Measurements from ENCODE around the gene CENPI.
"Not testable (repeated sequence)": the region's sequence is repeated elsewhere in the genome, so short reads cannot be mapped to it uniquely, and the experiment has no call there.

The CENPI gene, protein sequence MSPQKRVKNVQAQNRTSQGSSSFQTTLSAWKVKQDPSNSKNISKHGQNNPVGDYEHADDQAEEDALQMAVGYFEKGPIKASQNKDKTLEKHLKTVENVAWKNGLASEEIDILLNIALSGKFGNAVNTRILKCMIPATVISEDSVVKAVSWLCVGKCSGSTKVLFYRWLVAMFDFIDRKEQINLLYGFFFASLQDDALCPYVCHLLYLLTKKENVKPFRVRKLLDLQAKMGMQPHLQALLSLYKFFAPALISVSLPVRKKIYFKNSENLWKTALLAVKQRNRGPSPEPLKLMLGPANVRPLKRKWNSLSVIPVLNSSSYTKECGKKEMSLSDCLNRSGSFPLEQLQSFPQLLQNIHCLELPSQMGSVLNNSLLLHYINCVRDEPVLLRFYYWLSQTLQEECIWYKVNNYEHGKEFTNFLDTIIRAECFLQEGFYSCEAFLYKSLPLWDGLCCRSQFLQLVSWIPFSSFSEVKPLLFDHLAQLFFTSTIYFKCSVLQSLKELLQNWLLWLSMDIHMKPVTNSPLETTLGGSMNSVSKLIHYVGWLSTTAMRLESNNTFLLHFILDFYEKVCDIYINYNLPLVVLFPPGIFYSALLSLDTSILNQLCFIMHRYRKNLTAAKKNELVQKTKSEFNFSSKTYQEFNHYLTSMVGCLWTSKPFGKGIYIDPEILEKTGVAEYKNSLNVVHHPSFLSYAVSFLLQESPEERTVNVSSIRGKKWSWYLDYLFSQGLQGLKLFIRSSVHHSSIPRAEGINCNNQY

DNA sequence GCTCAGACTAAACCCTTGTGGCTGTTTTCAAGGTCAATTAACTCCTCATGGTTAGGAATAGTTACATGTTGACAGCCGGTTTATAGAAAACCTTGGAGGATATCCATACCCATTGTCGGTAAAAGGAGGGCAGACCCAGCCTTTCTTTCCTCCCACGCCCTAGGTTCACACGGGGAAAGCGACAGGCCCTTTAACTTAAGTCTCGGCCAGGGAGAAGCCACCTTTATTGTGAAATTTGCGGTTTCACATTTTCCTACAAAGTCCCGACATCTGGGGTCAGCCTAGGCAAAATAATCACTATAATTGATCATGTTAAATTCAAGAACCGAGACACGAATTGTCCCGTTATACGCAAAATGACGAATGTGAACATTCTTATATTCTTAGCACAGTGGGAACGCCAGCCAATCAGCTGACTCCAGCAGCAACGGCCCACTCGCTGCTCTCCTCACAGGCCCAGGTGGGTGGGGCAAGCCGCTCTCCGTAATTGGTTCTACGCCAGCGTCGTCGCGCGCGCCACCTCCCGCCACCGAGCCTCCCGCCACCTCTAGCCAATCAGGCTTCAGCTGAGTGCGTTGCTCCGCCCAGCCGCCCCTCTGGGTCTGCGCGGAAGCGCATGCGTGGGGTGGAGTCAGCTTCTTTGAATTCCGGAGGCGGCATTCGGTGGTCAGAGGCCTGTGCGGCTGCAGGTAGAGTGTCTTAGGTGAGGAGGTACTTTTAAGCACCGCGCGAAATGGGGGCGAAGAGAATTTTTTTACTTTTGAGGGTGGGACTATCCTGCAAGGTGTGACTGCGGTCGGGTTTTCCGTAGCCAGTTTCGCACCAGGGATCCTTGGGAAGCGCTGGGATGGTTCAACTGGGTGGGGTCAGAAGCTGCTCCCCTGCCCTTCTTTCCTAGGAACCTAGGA lies at the start of gene CENPI:
Gene CENPI, plus strand, starts transcription at position 659 of the 908 bp plus-strand sequence. CDS start 2,867 bp downstream, outside the sequence.
- peak; percentile 98 for DNase-seq (ENCODE audit: low spot score)

DNA sequence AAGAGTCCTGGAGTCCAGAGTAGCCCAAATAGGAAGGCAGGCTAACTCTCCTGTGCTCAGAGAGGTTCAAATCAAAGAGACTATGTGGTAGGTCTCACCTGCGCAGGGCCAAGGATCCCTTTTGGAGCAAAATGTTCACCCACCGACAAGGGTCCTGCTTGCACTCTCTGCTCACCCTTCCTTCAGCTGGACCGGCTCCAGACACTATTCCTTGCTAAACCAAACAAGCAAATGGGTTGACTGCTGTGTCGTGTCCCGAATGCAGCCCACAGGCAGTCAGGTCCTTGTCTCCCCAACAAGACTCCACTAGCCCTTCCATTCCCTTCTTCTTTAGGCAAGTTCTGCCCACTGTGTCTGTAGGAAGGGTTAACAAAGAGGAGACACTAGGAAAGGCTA lies 46.9 kb upstream of the CENPI start:
- no peak for DNase-seq (ENCODE audit: low spot score)

DNA sequence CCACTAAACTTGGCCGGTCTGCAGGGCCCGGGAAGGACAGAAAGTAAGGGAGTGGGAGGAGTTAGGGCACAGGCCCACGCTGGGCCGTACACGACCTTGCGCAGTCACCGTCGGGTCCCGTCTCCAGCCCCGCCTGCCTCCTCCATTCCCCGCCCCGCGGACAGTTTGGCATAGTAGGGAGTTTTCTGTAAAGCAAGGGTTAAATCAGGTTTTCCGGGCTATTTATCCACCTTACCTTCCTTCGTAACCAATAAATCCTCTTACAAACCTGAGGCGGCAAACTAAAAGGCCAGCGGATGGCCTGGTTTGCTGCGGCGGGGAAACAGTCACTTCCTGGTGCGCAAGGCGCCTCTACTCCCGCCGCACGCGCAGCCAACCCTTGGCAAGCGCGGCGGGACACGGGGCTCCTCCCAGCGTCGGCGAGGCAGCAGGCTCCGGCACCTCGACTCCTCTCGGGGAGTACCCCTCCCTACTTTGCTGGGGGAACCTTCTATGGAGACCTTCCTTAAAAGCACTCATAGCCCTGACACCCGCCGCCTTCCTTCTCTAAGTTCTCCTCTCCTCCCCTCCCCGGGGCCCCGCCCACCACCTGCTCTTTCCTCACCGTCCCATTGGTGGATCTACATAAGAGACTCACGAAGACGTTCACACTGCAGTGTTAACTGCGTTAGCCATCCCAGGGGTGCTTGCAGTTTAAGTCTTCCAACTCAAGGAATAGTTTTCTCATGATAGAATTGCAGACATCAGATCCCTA lies 46.3 kb upstream of the CENPI start, which contains the start of gene TRMT2B:
Gene TRMT2B, minus strand, starts transcription at position 563 of the 754 bp plus-strand sequence. CDS start 9,822 bp downstream, outside the sequence.
- DNase-seq (ENCODE audit: low spot score) = peak; percentile 76

DNA sequence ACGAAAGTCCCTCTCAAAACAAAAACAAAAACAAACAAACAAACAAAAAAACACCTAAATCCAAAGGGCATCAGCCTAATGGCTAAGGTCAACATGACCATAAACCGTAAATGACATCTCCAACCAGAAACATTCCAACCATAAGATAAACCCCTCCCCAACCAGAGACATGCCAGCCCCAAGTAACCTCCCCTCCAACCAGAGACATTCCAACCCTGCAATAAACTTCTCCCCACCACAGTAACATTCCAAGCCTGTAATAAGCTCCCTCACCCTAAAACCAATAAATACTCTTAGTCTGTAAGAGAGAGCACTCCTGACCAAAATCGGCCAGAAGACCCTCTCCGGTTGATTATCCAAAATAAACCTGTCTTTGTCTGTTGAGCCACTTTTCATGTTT lies 41.5 kb upstream of the CENPI start:
- not testable (repeated sequence) for DNase-seq (ENCODE audit: low spot score)

DNA sequence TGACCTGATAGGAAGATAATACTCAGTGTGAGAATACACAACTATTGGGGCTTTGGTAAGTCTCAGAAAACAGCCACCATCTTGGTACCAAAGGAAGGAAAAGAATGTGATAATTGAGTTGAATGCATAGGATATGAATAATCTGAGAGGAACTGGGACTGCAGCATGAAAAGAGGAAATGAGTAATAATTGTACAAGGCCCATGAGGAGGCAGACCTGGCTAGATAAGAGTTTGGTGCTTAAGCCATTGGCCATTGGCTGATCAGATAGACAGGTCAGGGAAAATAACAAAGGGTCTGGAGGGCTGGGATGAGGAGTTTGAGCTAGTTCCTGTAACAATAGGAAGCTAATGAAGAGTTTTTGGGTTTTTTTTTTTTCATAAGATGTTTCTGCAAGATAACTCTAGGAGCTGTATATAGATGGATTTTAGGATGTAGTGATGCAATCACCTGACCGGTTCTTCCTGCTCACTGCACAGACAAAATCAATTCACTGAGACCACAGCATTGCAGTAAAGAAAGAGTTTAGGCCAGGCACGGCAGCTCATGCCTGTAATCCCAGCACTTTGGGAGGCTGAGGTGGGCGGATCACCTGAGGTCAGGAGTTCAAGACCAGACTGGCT lies 40.8 kb upstream of the CENPI start:
- DNase-seq (ENCODE audit: low spot score) = peak; percentile 45

DNA sequence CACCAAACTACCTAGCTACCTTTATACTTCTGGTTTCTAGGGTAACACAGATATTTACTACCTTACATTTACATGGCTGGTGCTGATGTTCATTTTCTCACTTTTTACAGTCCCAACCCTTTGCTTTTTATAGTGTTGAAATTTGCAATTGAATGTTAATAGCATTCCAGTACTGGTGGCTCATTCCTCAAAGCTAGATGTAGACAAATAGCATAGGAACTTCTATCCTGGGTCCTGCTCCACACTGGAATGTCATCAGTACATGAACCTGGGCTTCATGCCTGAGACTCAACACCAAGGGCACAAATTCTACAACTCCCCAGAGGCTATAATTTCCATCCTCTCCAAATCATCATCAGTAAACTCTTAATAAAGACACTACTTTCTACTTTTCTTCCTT lies 35.8 kb upstream of the CENPI start:
- DNase-seq (ENCODE audit: low spot score) = peak; percentile 54

DNA sequence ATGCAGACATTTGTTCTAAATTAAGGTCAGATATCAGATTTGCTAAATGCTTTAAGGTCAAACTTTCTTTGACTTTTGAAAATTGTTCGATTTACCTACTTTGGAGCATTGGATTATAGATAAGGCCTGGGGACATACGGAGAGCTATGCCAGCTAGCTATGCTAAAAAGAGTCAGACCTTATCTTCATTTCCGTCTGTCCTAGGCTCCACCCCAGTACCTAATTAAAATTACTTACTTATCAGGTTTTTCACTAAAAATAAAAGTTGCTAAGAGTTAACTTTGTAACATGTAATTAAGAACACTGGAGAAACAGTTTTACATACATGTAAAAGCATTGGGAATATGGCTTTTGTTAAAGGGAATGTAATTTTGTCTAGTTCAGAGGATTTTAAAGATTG lies 26.4 kb upstream of the CENPI start:
- no peak for DNase-seq (ENCODE audit: low spot score)

DNA sequence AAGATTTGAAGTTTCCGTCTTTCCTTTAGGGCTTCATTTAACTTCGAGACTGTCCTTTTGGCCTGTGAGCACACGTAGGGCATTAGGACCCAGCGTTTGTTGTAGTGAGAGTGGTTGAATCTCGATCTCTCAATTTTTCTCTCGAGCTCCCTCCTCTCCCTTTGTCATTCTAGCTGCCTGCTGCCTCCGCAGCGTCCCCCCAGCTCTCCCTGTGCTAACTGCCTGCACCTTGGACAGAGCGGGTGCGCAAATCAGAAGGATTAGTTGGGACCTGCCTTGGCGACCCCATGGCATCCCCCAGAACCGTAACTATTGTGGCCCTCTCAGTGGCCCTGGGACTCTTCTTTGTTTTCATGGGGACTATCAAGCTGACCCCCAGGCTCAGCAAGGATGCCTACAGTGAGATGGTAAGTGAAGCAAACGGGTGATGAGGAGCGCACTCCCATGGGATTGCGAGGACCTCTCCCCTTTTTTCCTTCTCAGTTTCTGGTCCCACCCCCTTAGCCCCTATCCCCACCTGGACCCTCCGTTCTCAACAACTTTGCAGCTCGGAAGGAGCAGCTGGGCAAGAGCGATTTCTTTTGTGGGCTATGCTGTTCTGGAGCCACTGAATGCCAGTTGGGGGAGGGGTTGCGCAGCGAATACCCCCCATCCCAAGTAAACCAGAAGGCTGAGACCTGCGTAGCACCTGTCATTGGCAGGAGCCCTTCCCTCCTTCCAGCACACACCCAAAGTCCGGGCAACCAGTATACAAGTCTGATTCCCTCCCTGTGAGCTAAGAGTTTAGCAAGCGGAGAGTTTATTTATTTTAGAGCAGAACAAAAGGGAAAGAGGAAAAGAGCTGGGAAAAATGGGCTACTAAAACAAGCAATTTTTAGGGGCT lies 19.0 kb upstream of the CENPI start, which contains the start of gene TMEM35A:
Gene TMEM35A, plus strand, starts transcription at position 164 of the 883 bp plus-strand sequence. Its CDS starts 124 bp downstream, at position 288.
- peak; percentile 15 for DNase-seq (ENCODE audit: low spot score)

DNA sequence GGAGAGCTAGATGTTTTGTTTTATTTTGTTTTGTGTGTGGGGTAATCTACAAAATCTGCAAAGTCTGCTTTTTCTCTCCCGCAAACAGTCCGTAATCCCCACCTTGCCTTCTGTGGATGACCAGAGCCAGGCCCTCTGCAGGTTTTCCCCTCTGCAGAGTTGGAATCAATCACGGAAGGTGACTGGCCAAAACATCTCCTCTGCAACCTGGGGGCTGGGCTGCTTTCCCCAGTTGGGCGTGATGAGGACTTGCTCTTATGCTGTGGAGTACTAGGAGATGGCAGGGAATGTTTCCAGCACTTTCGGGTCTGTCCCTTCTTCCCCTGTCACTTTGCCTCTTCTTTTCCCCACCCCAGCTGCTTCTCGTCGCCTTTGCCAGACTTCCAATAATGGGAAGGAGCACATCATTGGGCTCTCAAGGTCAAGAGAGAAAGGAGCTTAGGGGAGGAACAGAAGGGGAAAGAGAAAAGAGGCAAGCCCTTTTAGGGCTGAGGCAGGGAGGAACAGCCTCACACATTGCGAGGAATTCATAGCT lies 18.2 kb upstream of the CENPI start:
- no peak for DNase-seq (ENCODE audit: low spot score)

DNA sequence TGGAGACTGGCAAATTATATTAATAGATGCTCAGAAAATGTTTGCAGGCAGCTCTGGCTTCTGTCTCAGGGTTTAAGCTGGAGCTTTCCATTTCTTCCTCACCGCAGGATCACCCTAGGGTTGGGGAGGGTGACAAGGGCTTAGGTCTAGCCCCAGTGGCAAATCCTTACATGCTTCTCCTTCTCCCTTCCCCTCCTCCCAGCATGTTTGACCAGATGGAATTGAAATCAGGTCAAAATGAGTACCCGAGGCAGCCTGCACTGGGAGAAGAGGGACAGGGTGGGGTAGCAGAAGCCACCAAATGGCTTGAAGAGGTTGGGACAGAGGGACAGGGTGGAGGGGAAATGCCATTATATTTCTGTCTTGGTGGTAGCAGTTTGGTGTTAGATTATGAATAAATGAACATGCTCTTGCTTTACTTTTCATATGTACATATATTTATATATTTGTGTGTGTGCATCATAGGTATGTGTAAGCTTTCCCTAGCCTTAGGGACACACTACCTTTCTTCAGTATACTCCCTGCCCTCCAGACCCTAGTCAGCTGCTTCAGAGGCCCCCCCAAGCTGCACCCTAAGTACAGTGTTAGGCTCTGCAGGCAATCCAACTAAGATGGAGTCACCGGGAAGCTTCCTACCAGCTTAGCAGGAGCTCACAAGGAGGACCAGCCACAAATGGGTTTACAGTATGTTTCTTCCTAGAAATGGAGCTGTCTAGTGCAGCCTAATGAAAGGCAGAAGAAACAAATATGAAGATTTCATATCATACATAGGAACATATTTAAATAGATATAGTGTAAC lies 17.5 kb upstream of the CENPI start:
- DNase-seq (ENCODE audit: low spot score) = no peak

DNA sequence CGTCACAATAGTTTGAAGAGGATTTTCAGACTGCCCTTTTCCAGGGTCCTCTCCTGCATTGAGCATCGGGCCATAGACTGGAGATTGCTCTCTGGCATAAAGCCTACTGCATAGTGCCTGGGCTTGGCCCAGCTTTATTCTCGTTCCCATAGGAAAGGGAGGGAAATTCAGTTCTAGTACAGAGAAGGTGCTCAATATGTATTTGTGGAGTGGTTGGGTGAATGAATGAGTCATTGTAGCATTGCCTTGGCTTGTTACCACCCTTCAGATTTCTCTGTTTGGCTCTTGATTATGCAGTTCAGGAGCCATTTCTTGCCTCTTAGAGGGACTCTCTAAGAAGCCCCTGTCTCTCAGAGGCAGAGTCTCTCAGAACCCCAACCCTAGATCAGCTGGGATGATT lies 16.8 kb upstream of the CENPI start:
- DNase-seq (ENCODE audit: low spot score) = no peak

DNA sequence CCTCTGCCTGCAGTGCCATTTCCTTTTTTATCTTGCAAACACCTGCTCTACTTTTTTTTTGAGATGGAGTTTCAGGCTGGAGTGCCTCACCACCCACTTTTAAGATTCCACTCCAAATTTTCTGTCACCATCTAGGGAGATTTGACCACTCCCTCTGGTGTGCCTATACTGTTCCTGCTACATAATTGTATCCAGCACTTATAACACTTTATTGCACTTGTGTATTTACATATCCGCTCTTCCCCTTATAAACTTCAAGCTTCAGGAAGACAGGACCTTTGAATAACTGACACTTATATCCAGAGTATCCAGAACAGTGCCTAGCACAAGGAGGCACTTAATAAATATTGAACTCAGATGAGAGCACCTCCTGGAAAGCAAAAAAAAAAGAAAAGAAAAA lies 6.2 kb upstream of the CENPI start:
- no peak for DNase-seq (ENCODE audit: low spot score)

DNA sequence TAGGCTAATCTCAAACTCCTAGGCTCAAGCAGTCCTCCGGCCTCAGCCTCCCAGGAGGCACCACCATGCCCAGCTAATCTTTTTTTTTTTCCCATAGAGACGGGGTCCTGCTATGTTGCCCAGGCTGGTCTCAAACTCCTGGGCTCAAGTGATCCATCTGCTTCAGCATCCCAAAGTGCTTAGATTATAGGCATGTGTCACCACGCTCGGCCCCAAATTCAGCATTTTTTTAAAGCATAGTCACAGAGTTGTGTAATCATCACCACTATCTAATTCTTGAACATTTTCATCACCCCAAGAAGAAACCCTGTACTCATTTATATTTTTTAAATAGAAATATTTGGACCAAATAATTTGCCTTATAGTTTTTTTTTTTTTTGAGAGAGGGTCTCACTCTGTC lies 10.3 kb downstream of the CENPI start:
- DNase-seq (ENCODE audit: low spot score) = no peak

DNA sequence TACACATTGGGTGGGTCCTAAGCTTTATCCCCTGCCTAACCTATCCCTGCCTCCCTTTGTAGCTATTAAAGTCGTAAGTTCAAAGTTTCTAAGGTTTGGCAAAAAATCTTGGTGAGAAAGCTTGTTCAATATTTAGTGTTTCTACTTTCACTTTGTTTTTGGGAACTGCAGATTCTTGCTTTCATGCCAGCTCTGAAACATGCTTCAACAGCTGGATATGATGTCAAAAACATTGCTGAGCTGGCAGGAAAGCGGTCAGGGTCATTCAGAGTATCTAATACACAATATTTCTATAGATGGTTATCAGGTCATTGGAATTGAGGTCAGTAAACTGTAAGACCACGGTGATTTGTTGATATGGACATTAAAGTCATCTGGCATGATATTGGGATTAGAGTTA lies 19.7 kb downstream of the CENPI start:
- DNase-seq (ENCODE audit: low spot score) = no peak

DNA sequence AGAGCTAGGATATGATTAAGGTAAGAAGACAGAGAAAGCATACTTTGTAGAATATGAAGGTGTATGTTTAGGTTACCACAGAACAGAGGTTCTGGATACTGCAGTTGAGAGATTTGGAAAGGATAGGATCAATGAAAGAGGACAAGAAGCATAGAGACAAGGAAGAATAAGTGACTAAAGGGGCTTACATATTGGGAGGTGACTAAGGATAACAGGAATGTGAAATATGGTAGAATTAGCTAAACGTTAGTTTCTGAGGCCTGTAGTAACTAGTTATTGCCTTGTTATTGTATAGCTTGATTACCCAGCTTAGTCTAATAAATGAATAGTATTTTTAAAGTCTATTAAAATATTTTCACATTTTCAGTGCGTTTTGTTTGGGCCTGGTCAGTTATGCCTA lies 38.2 kb downstream of the CENPI start:
- peak; percentile 8 for DNase-seq (ENCODE audit: low spot score)

Data from AG08395 (cell line).